Lung microvascular endothelial cell (primary cell): Measurements from ENCODE around the gene JPT1. TPM values are rescaled to one million over a fixed set of nuclear protein-coding genes. Genes with fewer than 3 reads are reported as not detected.
"Not testable (repeated sequence)": the region's sequence is repeated elsewhere in the genome, so short reads cannot be mapped to it uniquely, and the experiment has no call there.

Source experiments
- DNase-seq, 2 donors: peaks; one replicate each; pipeline versions ENCODE4 v3.0.0 to v3.0.0-alpha.2; 2010; ENCODE audit warnings: low read depth in 2 of 2
- total RNA-seq: library from RNA; depleted of rRNA; stranded (reverse); fragments of >200 nt; gene quantifications from 2 replicates; pipeline ENCODE4 v1.2.1, GENCODE V29; 2014

JPT1 gene
- total RNA-seq, result 72.4 and 119 TPM in 2 replicates

DNA sequence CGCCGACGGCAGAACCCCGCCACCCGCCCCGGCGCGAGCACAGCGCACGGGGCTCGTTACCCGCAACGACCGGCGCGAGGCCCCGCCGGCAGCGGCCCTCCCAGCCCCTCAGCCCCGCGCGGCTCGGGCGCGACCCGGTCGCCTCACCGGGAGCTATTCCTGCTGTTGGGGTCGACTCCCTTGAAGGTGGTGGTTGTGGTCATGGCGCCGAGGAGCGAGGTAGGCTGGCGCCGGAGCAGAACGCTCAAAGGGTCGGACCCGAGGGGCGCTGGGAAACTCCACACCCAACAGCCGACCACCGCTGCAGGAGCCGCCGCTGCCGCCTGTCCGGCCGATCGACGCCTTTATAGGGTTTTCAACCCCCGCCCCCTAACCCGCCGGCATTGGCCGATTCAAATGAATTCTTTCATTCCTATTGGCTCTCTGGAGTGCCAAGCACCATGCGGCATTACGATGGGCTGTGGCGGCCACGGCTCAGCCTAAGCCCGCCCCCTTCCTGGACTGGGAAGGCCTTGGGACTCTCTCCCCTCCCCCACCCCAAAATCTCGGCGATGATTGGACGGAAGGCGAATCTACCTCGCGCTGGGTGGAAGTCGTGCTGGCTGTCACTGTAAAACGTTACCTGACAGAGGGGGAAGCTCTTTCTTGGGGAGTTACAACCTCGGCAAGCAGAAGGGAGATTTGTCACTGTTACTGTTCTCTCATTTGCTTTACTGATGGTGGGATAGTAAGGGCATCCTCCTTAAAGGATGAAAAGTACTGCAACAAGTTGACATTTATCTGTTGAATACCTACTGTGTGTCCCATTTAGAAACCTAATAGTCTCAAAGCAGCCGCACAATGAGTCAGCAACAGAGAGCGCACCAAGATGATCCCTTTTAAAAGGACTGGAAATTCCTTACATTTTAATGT lies at the start of gene JPT1:
Gene JPT1, minus strand, starts transcription at position 318 of the 912 bp plus-strand sequence. Its CDS starts 115 bp downstream, at position 203.
- peak; percentile 99 for DNase-seq

- DNase-seq, result no peak
Measured at GRCh38 chr17:75199886-75200618, 45.7 kb upstream of the JPT1 start.

DNA sequence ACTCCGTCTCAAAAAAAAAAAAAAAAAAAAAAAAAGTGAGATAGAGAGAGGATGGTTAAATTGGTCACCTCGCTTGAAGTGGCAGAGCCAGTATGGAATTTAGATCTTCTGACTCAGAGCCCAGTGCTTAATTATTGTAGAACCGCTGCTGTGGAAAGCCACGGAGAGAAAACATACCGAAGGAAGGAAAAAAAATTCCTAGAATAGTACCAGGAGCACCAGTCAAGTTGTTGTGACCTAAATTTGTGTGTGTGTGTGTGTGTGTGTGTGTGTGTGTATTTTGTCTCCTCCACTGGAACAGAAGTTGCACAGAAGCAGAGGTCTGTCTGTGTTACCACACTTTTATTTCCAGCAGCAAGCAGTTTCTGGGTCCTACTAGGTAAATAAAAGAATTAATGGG lies 40.6 kb upstream of the JPT1 start:
- no peak for DNase-seq

DNA sequence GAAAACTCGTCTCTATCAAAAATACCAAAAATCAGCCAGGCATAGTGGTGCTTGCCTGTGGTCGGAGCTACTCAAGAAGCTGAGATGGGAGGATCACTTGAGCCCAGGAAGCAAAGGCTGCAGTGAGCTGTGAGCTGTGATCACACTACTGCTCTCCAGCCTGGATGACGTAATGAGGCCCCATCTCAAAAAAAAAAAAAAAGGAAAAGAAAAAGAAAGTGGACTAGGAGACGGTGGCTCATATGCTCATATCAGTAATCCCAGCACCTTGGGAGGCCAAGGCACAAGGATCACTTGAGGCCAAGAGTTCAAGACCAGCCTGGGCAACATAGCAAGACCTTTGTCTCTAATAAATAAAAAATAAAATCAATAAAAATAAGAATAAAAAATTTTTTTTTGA lies 37.3 kb upstream of the JPT1 start:
- no peak for DNase-seq

DNA sequence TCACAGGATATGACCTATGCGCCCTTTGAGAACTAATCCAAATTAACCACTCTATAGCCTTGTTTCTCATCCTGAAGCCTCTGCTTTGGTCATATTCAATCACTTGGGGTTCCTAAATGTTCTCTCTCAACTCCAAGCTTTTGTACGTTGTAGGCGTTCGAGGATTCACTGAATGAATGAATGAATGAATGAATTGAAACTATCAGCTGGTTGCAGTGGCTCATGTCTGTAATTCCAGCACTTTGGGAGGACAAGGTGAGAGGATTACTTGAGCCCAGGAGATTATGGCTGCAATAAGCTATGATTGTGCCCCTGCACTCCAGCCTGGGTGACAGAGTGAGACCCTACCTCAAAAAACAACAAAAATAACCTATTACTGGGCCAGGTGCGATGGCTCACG lies 34.3 kb upstream of the JPT1 start:
- DNase-seq, result no peak

DNA sequence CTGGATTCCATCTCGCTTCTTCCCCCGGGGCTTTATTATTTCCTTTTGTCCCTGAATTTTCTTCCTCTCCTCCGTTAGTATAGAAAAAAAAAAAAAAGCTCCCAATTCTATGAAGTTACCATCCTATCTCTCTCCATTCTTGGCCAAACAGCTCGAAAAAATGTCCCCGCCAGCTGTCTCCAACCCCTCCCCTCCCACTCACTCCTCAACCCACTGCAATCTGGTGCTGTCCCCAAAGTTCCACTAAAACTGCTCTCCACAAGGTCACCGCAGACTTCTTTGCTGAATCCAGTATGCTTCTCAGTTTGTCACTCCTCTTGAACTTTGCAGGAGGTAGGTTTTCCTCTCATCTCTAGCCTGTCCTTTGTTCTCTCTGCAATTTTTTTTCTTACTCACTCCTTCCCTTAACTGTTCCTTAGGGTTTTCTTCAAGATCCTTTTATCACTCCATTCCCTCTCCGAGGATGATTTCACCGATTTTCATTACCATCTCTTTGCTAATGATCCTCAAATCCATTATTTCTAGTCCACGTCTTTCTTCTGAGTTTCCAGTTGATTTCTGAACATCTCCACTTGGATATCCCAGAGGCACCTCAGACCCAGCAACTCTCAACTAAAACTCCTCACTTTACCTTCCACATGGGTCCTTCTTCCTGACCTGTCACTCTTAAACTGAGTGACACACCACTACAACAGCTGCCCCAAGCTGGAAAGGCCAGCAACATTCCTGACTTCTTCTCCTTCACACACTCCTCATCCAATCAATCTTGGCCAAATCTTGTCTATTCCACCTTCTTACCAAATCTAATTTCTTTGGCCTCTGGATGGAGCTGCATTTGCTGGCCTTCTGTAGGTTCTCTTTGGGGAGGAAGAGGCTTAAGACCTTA lies 29.9 kb upstream of the JPT1 start:
- no peak for DNase-seq

- DNase-seq, result peak; percentile 98 to 99
Measured at GRCh38 chr17:75182569-75183436, 28.5 kb upstream of the JPT1 start, which contains the start of gene SUMO2. Gene SUMO2 (minus strand): TSS chr17:75182959. CDS start chr17:75182834, 125 bp downstream.

GRCh38 chr17:75182319-75182568 lies 27.9 kb upstream of the JPT1 start:
- DNase-seq, result no peak

- DNase-seq, result peak; percentile 26 to 43
Measured at GRCh38 chr17:75181608-75182318, 27.5 kb upstream of the JPT1 start.

DNA sequence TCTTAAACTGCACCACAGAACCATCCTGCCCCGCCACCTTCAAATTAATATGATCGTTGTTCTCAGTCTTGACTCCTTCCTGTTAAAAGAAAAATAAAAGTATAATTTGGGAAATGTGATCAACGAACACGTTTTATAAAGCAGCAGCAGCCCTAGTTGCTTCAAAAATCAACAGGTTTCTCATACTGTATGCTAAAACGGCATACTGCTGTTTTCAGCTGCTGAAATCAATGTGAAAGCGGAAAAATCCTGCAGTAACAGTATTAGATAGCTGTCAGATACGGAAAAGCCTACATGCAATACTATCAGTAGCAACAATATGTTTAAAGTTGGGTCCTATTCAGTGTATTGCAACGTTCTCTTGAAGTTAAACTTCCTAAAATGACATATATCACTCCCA lies 26.8 kb upstream of the JPT1 start:
- DNase-seq, result peak in 1 of 2 donors; percentile 15

- no peak for DNase-seq
Measured at GRCh38 chr17:75178453-75178852, 24.1 kb upstream of the JPT1 start.

- DNase-seq, result no peak
Measured at GRCh38 chr17:75176625-75177024, 22.3 kb upstream of the JPT1 start.

DNA sequence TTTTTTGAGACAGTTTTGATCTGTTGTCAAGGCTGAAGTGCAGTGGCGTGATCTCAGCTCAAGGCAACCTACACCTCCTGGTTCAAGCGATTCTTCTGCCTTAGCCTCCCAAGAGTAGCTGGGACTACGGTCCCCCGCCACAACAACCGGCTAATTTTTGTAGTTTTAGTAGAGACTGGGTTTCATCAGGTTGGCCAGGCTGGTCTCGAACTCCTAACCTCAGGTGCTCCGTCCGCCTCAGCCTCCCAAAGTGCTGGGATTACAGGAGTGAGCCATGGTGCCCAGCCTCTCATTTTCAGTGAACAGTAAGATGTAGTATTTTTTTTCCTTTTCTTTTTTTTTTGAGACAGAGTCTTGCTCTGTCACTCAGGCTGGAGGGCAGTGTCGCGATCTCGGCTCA lies 20.7 kb upstream of the JPT1 start:
- DNase-seq, result no peak

DNA sequence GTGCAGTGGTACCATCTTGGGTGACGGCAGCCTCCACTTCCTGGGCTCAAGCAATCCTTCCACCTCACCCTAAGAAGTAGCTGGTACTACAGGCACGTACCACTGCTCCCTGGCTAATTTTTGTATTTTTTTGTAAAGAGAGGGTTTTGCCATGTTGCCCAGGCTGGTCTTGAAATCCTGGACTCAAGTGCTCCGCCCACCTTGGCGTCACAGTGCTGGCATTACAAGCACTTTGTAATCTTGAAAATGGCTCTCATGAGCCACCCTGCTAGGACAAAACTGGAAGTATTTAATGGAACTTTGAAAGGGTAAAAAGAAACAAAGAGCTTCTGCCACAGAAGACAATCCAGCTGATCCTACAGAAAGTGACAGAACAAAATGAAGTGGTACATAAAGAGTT lies 19.2 kb upstream of the JPT1 start:
- DNase-seq, result no peak

DNA sequence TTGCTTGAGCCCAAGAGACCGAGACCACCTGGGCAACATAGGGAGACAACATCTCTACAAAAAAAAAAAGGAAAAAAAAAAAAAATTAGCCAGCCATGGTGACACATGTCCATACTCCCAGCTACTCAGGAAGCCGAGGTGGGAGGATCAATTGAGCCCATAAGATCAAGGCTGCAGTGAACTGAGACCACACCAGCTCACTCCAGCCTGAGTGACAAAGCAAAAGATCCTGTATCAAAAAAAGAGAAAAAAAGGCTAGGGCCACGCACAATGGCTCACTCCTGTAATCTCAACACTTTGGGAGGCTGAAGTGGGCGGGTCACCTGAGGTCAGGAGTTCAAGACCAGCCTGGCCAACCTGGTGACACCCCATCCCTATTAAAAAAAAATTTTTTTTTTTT lies 14.7 kb upstream of the JPT1 start:
- DNase-seq, result no peak

DNA sequence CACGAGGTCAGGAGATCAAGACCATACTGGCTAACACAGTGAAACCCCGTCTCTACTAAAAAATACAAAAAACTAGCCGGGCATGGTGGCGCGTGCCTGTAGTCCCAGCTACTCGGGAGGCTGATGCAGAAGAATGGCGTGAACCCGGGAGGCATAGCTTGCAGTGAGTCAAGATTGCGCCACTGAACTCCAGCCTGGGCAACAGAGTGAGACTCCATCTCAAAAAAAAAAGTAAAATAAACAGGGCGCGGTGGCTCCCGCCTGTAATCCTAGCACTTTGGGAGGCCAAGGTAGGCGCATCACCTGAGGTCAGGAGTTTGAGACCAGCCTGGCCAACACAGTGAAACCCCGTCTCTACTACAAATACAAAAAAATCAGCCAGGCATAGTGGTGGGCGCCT lies 10.3 kb upstream of the JPT1 start:
- DNase-seq, result not testable (repeated sequence)

DNA sequence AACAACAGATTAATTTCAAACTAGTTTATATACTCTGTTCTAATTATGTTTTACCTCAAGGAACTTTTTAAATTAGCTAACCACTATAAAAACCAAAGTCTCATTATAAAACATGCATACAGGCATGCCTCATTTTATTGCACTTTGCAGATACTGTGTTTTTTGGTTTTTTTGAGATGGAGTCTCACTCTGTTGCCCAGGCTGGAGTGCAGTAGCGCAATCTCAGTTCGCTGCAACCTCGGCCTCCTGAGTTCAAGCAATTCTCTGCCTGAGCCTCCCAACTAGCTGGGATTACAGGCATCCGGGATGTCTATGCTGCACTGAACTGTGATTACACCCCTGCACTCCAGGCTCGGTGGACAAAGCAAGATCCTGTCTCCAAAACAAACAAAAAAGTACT lies 8.8 kb upstream of the JPT1 start:
- DNase-seq, result no peak

DNA sequence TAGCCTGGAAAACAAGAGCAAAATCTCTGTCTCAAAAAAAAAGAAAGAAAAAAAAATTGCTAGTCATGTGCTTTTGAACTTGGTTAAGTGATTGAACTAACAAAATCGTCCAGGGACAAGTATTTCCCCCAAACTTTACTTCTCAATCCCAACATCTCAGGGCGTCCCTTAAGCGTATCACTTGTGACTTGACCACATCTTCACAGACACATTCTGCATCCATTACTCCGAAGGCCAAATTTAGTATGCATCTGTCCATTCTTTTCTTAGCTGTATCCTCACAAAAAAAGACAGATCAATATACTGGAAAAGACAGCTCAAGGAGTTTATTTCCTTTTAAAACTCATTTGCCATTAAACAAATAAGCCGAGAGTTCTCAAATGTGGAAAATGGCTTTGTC lies 5.9 kb upstream of the JPT1 start:
- DNase-seq, result no peak

DNA sequence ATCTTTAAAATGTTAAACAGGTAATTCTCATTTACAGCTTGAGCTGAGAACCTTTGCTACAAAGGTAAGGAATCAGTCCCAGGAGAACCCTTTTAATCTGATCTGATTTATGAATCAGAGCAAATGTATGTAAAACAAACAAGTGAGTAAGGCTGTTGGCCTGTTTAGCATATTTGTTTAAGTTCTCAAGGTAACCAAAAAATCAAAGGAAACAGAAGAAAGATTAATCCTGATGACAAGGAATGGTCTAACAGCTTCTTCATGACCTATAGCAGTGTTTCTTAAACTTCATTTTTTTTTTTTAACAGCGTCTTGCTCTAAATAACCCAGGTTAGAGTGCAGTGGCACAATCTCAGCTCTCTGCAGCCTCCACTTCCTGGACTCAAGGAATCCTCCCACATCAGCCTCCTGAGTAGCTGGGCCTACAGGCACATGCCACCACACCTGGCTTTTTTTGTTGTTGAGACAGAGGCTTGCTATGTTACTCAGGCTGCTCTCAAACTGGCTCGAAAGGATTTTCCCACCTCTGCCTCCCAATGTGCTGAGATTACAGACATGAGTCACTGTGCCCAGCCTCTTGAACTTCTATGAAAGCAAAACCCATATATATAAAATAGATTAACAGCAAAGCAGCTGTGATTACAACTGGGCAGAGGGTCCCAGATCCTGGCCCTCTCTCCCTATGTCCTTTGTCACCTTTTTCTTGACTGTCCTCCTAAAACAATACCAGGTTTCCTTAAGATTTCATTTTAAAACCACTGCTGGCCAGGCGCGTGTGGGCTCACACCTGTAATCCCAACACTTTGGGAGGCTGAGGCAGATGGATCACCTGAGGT lies 5.1 kb upstream of the JPT1 start:
- DNase-seq, result no peak
